Measurements from ENCODE around the gene NAA10. TPM values are rescaled to one million over a fixed set of nuclear protein-coding genes. Genes with fewer than 3 reads are reported as not detected.
"Not testable (repeated sequence)": the region's sequence is repeated elsewhere in the genome, so short reads cannot be mapped to it uniquely, and the experiment has no call there.

The NAA10 gene
- 75.3 TPM for polyA plus RNA-seq (ENCODE audit: insufficient read length)

DNA sequence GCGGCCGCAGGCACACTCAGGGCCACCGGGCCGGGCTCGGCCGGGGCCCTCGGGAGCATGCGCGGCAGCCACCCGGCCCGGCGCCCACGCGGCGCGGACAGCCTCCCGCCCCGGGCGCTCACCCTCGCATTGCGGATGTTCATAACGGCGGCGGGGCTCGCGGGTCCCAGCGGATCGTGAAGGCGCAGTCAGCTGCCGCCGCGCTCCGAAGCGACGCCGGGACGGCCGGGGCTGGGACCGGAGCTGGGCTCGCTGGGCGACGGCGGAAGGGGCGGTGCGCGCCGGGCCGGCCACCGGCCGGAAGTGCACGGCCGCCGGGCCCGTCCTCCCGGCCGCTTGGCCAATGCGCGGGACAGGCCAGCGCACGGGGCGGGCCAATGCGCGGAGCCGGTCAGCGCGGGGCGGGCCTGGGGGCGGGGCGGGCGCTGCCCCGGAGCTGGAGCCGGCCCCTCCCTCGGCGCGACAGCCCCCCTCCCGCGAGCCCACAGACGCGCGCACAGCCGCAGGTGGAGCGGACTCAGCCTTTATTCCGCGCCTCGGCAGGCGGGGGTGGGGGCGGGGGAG, at the start of gene NAA10:
TSS of gene NAA10 (minus strand) at position 276 of the 564 bp plus-strand sequence. CDS start at position 143, 133 bp downstream.
- DNase-seq (ENCODE audit: low read depth): no peak

DNA sequence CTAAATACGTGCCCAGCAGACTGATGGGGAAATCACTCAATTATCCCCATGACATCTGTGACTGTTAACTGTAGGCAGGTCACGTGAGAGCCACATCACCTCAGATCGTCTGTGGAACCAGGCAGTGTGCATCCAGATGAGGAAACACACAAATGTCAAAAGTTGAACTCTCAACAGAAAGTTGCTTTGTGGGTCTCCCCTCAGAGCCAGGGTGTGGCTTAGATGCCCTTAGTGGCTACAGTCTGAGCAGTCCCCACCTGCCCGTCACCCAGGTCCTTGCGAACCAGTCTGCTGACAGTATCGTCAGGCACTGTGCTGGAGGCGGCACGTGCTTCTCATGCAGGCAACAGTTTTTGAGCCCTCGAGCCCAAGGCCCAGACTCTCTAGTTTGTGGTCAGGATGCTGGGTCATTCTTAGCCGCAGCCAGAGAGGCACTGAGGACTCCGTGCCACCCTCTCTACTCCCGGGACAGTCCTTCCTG, 48.5 kb upstream of the NAA10 start:
- DNase-seq (ENCODE audit: low read depth): no peak

- DNase-seq (ENCODE audit: low read depth): no peak
Observed at GRCh38 chrX:153981771-153982533, 47.1 kb upstream of the NAA10 start.

DNA sequence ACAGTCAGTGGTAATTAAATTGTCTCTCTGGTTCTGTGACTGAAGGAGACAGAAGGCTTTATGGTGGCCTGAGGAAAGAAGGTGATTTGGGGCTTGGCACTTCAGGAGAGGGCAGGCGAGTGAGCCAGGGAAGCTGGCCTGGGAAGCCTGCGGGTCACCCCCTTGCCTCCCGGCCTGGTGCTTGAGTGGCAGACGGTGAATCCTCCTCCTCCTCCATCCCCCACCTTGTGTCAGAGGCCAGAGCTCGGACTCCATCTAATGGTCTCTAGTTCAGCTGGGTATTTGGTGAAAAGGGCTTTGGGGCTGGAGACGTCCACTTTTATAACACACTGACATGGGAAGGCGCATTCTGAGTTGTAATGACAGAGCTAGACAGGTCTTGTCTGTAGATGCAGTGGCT, 46.4 kb upstream of the NAA10 start:
- DNase-seq (ENCODE audit: low read depth): no peak

GRCh38 chrX:153980394-153980793, 45.6 kb upstream of the NAA10 start:
- not testable (repeated sequence) for DNase-seq (ENCODE audit: low read depth)

DNA sequence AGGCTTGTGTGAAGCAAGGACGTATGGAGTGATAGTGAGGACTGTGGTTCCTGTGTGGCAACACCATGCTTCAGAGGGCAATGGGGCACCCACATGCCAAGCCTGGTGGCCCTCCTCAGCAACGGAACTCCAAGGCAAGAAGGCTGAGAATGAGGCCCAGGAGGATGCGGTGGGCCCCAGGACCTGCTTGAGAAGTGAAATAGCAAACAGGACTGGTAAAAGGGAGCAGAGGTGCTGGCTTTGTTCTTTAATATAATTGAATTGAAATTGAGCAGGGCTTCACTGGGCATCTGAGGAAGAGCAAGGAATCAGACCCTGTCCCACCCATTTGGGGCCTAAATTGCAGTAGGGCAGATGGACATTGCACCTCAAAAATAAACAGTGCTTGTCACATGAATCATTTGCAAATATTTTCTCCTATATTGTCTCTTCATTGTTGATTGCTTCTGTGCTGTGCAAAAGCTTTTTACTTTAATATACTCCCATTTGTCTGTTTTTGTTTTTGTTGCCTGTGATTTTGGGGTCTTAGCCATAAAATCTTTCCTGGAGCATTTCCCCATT, 40.0 kb upstream of the NAA10 start:
- DNase-seq (ENCODE audit: low read depth): no peak

- DNase-seq (ENCODE audit: low read depth): no peak
Observed at GRCh38 chrX:153974003-153974725, 39.3 kb upstream of the NAA10 start.

- no peak for DNase-seq (ENCODE audit: low read depth)
Observed at GRCh38 chrX:153973127-153974002, 38.5 kb upstream of the NAA10 start.

DNA sequence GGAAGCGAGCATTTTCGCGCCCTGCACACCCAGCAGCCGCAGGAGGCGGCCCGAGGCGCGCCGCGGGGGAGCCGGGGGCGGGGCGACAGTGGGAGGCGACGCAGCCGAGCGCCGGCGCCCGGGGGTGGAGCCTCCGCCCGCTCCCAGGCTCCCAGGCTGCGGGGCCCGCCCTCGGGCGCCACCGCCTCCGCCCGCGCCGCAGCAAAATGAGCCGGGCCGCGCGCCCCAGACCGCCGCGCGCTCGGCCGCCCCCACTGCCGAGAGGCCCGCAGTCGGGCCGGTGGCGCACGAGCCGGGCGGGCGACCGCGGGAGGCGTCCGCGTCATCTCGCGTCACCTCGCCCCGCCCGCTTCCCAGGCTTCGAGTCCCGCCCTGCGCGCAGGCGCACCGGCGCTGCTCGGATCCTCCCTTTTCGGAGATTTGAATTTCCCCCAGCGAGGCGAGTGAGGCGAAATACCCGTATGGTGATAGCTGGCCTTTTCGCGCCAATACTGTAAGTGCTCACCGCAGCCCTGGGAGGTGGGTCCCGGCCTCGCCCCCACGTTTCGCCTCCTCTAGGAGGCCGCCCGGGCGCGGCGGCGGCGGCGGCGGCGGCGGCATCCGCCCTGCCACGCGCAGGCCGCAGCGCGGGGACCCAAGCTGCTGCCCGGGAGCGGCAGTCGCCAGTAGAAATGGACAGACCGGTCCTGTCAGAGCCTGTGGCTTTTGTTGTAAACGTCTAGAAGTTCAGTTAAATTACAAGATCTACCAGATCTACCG, 37.7 kb upstream of the NAA10 start, which contains the start of gene TMEM187:
TSS of gene TMEM187 (plus strand) at position 387 of the 759 bp plus-strand sequence. CDS start 9,309 bp downstream, outside the sequence.
- DNase-seq (ENCODE audit: low read depth): peak; percentile 74

DNA sequence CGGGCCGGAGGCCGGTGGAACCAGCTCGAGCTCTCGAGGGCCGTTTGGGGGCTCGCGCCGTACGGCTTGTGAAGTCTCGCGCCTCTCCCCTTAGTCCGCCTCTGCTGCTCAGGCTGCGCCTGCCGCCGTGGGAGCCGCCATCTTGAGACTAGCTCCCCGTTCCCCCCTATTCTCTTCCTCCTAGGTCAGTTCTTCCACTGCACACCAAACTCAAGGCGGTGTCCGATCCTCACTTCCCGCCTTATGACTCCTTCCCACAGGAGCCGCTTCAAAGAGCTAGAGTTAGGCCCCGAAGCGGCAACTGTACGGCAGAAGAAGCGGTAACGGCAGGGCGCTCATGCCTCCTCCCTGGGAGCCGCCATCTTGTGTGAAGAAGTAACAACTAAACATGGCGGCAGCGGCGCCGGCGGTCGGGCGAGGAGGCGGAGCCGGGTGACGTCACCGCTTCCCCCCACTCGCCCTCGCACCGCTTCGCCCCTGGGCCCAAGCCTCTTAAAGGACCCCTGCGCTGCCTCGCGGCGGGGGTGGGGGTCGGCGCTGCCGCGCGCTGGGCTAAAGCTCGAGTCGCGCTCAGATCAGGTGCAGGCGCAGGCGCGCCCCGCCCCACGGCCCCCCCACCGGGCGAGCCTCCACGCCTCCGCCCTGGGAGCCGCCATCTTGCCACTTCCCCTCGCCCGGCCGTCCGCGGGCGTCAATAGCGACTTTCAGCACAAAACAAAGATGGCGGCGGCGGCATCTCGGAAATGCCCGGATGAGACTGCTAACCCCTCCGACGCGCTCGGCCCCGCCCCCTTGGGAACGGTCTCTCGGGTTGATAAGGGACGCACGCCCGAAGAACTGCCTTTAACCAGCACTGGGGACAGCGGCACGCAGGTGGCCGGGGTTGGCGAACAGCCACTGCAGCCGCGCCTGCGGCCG, 36.9 kb upstream of the NAA10 start, which contains the start of gene HCFC1:
TSS of gene HCFC1 (minus strand) at position 369 of the 918 bp plus-strand sequence. CDS start 978 bp downstream, outside the sequence.
- DNase-seq (ENCODE audit: low read depth): peak; percentile 78

DNA sequence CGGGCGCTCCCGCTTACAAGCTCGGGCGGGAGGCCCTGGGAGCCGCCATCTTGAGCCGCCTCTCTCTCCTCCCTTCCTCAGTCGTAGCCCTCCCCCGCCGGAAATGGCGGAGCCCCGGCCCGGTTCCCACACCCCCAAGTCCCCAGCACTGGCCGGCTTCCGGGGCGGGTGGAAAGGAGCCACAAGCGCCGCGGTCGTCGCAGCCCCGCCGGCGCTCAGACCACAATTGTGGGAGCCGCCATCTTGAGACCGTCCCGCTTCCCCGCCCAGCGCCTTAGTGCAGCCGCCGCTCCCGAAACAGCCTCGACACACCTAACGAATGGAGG, 36.2 kb upstream of the NAA10 start:
- no peak for DNase-seq (ENCODE audit: low read depth)

GRCh38 chrX:153970357-153971123, 35.7 kb upstream of the NAA10 start:
- peak; percentile 67 for DNase-seq (ENCODE audit: low read depth)

DNA sequence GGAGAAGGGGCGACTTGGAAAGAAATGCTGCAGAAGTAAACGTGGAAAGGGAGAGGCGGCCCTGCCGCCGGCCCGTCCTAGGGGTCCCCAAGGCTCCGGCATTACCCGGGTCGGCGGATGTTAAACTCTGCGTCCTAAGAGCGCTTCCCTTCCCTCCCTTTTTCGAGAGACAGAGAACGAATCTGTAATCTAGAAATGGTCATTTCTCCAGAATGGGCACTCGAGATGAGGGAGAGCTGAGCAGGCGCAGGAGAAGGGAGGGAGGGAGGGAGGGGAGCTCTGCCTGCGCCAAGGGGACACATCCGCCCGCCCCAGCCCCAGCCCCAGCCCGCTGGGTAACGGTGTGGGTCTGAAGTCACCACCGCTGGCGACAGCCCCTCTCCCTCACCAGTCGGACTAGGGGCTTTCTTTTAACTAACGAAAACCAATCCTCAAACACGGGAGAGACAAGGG, 35.1 kb upstream of the NAA10 start:
- DNase-seq (ENCODE audit: low read depth): no peak

- DNase-seq (ENCODE audit: low read depth): no peak
Observed at GRCh38 chrX:153969125-153969903, 34.5 kb upstream of the NAA10 start.

DNA sequence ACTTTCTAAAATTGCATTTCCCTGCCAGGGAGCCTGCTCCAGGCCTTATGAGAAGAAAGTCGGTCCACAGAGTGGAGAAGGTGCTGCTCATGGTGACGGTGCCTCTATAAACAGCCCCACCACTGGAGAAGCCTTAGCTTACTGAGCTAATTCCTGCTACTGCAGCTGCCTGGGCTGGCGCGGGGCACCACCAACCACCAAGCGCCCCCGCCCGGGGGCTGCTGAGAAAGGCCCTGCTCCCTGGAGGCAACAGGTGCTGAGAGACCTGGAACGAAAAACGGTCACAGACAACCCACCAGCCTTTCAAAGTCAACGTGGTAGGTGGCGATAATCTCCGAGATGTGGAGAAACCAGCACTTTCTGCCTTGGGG, 33.9 kb upstream of the NAA10 start:
- no peak for DNase-seq (ENCODE audit: low read depth)

GRCh38 chrX:153968255-153968654, 33.4 kb upstream of the NAA10 start:
- DNase-seq (ENCODE audit: low read depth): no peak

GRCh38 chrX:153967536-153968224, 32.8 kb upstream of the NAA10 start:
- no peak for DNase-seq (ENCODE audit: low read depth)
